Gastrocnemius medialis (tissue), 4 donors: ENCODE data around the gene PDZRN3.

Source experiments
- CTCF ChIP-seq, 5 experiments: fragments of 450-650 bp in 3 of 5; fragments of 200-600 bp in 2 of 5; sonication (generic) in 2 of 5; IDR thresholded peaks in 4 of 5; conservative IDR thresholded peaks in 1 of 5; 1 replicate in 4 of 5; 2 replicates in 1 of 5; pipeline ENCODE4 v1.5.1; 2016 to 2019; ENCODE audit warnings: antibody characterized with exemption in 5 of 5, mild to moderate bottlenecking in 3 of 5, moderate library complexity in 3 of 5
- POLR2A ChIP-seq, 2 donors: fragments of 450-650 bp; IDR thresholded peaks; one replicate each; pipeline ENCODE4 v1.6.1; 2017; ENCODE audit warnings: antibody characterized with exemption in 2 of 2, mild to moderate bottlenecking in 2 of 2, moderate library complexity in 2 of 2

- TF ChIP-seq CTCF (IDR thresholded peaks at IDR 0.05 in 4 of 5, conservative IDR thresholded peaks at IDR 0.05 in 1 of 5) (no peak), POLR2A (IDR thresholded peaks at IDR 0.05) (no peak)
Measured at GRCh38 chr3:73657186-73657585, 32.4 kb upstream of the PDZRN3 start.
